GM21360 (cell line): ENCODE results near the gene SYNDIG1.

Source experiments
- ATAC-seq: cut with Tn5 transposase; IDR thresholded peaks from one replicate; pipeline ENCODE4 v1.9.1; 2021; ENCODE audit warnings: mild to moderate bottlenecking, moderate library complexity; ENCODE audit not compliant: unreplicated experiment

SYNDIG1 gene

DNA sequence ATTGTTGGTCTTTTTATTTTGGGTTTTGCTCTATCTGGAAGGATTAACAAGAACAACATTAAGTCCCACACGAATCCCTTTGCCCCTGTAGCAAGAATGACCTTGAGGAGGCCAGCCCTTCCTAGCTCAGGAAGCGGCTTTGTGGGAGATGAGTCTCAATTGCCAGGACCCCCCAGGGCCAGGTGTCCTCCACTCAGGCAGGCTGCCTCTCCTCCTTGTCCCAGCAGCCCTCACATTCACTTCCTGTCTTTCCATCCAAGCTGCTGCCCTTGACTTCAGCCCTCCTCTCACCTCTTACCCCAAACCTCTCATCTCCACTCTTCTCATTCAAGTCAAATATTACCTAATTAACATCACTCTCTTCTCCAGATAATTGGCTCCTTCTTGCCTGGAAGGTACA, 22.6 kb upstream of the SYNDIG1 start:
- ATAC-seq, result no peak

DNA sequence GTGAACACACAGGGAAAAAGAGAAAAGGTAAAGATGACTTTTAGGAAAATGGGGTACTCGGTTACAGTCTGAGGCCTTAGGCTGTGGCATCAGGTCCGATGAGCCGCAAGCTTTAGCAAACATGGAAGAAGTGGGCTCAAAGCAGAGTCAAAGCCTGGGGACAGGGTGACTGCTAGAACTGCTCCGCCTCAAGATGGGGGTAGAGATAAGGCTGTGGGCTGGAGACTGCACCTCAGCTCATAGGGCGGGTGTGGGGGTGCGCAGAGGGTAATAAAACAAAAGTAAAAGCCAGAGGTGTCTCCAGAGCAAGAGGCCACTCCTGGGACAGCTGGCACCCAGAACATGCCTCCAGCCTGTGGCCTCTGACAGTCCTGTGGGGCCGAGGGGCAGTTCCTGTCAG, 21.3 kb upstream of the SYNDIG1 start:
- ATAC-seq, result no peak

DNA sequence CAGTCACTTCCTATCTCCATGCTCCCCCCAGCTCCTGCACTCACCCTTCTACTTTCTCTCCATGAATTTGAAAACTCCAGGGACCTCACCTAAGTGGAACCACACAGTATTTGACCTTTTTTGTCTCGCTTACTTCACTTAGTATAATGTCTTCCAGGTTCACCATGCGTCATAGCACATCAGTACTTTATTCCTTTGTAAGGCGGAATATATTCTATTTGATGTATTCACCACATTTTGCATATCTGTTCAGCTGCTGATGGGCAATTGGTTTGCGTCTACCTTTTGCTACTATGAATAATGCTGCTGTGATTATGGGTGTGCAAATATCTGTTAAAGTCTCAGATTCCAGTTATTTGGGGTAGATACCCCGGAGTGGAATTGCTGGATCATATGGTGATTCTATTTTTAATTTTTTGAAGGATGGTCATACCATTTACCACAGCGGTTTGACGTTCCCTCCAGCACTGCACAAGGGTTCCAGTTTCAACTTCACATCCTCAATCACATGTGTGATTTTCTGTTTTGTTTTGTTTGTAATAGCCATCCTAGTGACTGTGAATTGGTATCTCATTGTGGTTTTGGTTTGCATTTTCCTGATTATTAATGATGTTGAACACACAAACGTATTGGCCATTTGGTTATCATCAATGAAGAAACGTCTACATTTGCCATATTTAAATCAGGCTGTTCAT, 20.3 kb upstream of the SYNDIG1 start:
- no peak for ATAC-seq

GRCh38 chr20:24450177-24450576, 19.3 kb upstream of the SYNDIG1 start:
- no peak for ATAC-seq

DNA sequence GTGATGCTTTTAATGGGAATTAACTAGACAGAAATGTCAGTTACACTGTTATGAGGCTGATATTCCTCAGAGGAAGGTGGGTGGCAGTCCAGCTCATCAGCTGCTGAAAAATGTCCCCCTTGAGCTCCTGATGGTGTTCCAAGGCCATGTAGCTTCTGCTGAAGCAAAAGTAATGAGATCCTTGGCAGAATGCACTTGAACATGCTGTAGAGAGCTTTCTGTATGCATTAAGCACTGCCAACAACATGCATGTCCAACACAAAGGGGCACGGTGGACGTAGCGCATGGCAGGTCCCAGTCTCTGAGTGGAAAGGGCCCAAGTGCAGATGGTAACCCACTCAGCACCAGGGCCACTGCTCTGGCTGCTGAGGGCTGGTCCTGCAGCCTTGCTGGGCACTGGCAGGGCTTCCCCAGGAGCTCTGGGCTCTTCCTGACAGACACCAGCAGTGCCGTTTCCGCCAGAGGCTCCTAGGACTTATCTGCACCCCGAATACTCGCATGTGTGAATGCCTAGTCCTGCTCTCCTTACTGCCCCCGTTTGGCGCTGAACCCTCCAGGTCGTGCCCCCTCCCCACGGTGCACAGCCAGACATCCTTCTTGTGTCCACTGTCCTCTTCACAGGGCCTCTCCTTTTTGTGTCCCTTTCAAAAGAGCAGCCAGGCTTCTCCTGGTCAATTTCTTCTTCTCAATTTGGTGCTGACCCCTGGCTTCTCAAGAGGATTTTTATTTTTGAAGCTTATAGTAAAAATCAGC, 18.6 kb upstream of the SYNDIG1 start:
- ATAC-seq, result no peak

- no peak for ATAC-seq
These were observed 18.0 kb upstream of the SYNDIG1 start for GRCh38 chr20:24451428-24451827.

DNA sequence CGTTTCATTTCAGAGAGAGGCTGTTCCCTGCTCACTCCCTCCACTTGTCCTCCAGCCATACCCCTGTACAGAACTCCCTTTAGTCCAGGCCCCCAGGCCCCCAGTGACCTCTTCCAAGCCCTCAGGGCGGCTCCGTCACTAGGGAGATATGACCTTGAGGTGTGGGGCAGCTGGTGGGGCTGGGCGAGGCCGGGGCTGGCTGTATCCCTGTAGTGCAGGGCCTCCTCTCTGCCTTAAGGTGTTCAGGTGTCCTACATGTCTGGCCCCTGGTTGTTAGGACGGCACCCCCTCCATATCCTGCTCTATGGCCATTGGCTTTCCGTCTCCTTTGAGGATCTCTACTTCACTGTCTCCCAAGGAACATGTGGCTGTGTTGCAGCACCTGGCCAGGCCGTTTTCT, 17.4 kb upstream of the SYNDIG1 start:
- ATAC-seq, result no peak

DNA sequence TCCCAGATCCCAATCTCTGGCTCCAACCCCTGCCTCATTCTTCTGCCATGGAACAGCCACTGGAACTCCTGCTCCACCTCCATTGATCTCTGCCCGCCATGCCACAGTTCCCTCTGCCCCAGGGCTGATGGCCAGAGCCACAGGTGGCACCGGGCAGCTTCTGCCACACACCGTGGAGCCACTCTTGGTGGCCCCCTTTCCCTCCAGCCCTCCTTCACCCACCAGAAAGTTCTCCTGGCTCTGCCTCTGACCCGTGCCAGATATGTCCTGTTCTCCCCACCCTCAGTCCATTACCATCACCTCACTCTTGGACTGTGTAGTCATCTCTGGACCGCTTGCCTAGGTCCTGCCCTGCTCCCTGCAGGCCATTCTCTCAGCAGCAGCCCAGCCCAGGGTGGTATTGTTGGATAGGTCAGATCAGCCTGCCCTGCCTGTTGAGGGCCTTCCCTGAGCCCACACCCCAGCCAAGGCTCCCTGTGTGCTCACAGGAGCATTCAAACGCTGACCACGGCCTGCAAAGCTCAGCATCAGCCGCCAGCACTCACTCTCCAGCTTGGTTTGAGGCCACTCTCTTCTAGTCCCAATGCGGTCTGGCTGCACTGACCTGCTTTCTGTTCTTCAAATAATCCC, 16.8 kb upstream of the SYNDIG1 start:
- ATAC-seq, result no peak

- no peak for ATAC-seq
These were observed 15.6 kb upstream of the SYNDIG1 start for GRCh38 chr20:24453869-24454268.

DNA sequence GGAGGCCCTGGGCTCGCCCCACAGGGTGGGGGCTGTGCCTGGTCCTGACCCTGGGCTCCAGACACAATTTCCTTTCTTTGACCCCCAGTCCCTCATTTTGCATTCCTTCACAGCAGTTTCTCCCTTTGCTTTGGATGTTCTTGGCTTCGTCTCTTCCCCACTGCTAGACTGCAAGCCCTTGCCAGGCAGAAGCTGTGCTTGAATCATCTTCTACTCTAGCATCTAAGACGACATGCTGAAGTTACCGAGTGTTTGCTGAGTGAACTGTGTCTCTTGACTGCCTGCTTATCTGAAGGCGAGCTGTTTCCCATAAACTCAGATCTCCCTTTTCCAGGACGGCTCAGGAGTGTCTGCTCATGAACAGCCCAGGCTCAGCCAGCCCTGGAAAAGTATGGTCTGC, 14.3 kb upstream of the SYNDIG1 start:
- ATAC-seq, result no peak

DNA sequence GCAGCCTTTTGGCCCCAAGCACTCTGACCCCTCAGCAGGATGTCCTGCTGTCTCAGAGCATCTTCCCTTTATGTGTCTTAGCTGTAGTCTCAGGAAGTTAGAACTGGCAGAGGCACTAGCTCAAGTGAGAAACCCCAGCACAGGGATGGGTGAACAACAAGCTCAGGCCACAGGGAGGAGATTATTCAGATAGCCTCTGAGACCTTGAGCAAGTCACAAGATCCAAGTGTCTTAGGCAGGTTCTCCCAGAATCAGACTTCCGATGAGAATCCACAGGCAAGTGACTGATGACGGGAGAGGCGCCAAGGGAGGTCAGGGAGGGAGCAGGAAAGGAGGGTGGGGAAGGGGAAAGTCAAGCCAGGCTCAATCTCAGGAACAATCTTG, 13.0 kb upstream of the SYNDIG1 start:
- ATAC-seq, result no peak

- no peak for ATAC-seq
These were observed 11.0 kb upstream of the SYNDIG1 start for GRCh38 chr20:24458436-24458835.

- ATAC-seq, result no peak
These were observed 9.7 kb upstream of the SYNDIG1 start for GRCh38 chr20:24459733-24460132.

DNA sequence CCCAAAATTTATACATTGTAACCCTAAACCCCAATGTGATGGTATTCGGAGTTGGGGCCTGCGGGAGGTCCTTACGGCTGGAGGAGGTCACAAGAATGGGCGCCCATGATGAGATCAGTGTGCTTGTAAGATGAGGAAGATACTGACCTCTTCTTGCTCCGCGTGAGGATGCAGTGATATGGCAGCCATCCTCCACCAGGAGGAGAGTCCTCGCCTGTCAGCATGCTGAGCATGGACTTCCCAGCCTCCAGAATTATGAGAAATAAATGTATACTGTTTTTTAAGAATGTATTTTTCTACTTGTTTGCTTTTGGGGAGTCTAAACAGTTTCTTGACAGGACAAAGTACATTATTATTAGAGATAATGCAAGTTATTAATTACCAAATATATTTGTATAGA, 8.7 kb upstream of the SYNDIG1 start:
- ATAC-seq, result no peak

DNA sequence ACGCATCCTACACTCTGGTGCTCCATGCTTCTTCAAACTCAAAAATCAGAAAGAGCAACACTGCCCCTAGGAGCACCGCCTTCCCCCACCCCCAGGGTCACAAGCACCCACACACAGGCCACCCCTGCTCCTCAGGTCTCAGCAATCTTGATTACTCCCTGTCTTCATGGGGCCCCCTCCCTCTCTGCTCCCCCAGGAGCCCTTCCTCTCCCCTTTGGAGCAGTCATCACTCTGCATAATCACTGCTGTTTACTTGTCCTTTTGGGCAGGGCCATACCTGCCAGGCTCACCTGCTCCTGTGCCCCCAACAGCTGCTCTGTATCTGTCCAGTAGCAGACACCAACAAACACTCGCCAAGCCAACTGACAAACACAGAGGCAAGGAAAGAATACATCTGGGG, 7.6 kb upstream of the SYNDIG1 start:
- no peak for ATAC-seq

- ATAC-seq, result no peak
These were observed 6.9 kb upstream of the SYNDIG1 start for GRCh38 chr20:24462460-24463010.

DNA sequence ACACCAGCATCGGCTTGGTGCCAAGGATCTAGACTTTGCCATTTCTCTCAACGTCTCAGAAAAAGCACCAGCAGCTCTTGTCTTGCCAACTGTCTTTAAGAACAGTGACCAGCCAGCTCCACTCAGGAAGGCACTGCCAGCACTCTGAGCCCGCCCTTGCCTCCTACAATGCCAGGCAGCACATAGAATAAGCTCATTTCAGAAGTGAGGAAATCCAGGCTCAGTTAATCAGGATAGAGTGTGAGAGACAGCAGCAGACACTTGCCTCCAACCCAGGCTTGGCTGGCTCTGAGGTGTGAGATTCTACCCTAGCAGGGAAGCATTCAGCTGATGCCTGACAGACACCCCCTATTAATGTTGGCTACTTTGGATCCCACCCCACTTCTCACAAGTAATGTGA, 4.3 kb upstream of the SYNDIG1 start:
- no peak for ATAC-seq

- ATAC-seq, result no peak
These were observed 3.7 kb upstream of the SYNDIG1 start for GRCh38 chr20:24465730-24466129.

GRCh38 chr20:24468401-24469115, 871 bp upstream of the SYNDIG1 start:
- no peak for ATAC-seq

- ATAC-seq, result no peak
These were observed 691 bp downstream of the SYNDIG1 start for GRCh38 chr20:24469894-24470745.
